ENCODE data around the gene RAB3IL1.

Gene RAB3IL1

GRCh38 chr11:61879152-61879551 is 38.2 kb downstream of the RAB3IL1 start:
- DNase-seq (ENCODE audit: low read depth): no peak
- Histone ChIP-seq H3K9ac (ENCODE audit: low read length) (no peak overlapping the region), H3K27me3 (replicated peaks; ENCODE audit: control insufficient read depth, insufficient read depth, low read length) (no peaks in the 10 kb centered on the region), H3K36me3 (ENCODE audit: control insufficient read depth, insufficient read depth, low read length, severe bottlenecking) (peaks cover 67% of the 10 kb centered on the region), H3K4me3 (ENCODE audit: low read length) (no peak overlapping the region), H3K4me1 (ENCODE audit: control insufficient read depth, insufficient read depth, low read length) (peaks cover 26% of the 10 kb centered on the region), H3K9me3 (ENCODE audit: control insufficient read depth, low read length) (no peaks in the 10 kb centered on the region)

GRCh38 chr11:61875698-61876097 is 41.7 kb downstream of the RAB3IL1 start:
- Histone ChIP-seq H3K9me3 (ENCODE audit: control insufficient read depth, low read length) (no peaks in the 10 kb centered on the region), H3K4me1 (ENCODE audit: control insufficient read depth, insufficient read depth, low read length) (peaks cover 26% of the 10 kb centered on the region), H3K36me3 (ENCODE audit: control insufficient read depth, insufficient read depth, low read length, severe bottlenecking) (peaks cover 69% of the 10 kb centered on the region), H3K9ac (ENCODE audit: low read length) (no peak overlapping the region), H3K27me3 (replicated peaks; ENCODE audit: control insufficient read depth, insufficient read depth, low read length) (no peaks in the 10 kb centered on the region), H3K4me3 (ENCODE audit: low read length) (no peak overlapping the region)
- DNase-seq (ENCODE audit: low read depth): no peak

GRCh38 chr11:61874853-61875252 is 42.5 kb downstream of the RAB3IL1 start:
- DNase-seq (ENCODE audit: low read depth): no peak
- Histone ChIP-seq H3K9me3 (ENCODE audit: control insufficient read depth, low read length) (no peaks in the 10 kb centered on the region), H3K4me3 (ENCODE audit: low read length) (no peak overlapping the region), H3K36me3 (ENCODE audit: control insufficient read depth, insufficient read depth, low read length, severe bottlenecking) (peaks cover 66% of the 10 kb centered on the region), H3K4me1 (ENCODE audit: control insufficient read depth, insufficient read depth, low read length) (peaks cover 27% of the 10 kb centered on the region), H3K9ac (ENCODE audit: low read length) (no peak overlapping the region), H3K27me3 (replicated peaks; ENCODE audit: control insufficient read depth, insufficient read depth, low read length) (no peaks in the 10 kb centered on the region)

GRCh38 chr11:61874377-61874809 is 43.0 kb downstream of the RAB3IL1 start:
- Histone ChIP-seq H3K36me3 (ENCODE audit: control insufficient read depth, insufficient read depth, low read length, severe bottlenecking) (peaks cover 61% of the 10 kb centered on the region), H3K9me3 (ENCODE audit: control insufficient read depth, low read length) (no peaks in the 10 kb centered on the region), H3K9ac (ENCODE audit: low read length) (no peak overlapping the region), H3K27me3 (replicated peaks; ENCODE audit: control insufficient read depth, insufficient read depth, low read length) (no peaks in the 10 kb centered on the region), H3K4me1 (ENCODE audit: control insufficient read depth, insufficient read depth, low read length) (peaks cover 25% of the 10 kb centered on the region), H3K4me3 (ENCODE audit: low read length) (no peak overlapping the region)
- DNase-seq (ENCODE audit: low read depth): no peak

GRCh38 chr11:61873588-61874376 is 43.6 kb downstream of the RAB3IL1 start:
- no peaks in the 10 kb centered on the region for H3K9me3 ChIP-seq (ENCODE audit: control insufficient read depth, low read length)
- H3K36me3 ChIP-seq (ENCODE audit: control insufficient read depth, insufficient read depth, low read length, severe bottlenecking): peaks cover 55% of the 10 kb centered on the region
- DNase-seq (ENCODE audit: low read depth): no peak
- H3K4me1 ChIP-seq (ENCODE audit: control insufficient read depth, insufficient read depth, low read length): peaks cover 25% of the 10 kb centered on the region
- H3K9ac ChIP-seq (ENCODE audit: low read length): no peak overlapping the region
- H3K27me3 ChIP-seq (replicated peaks; ENCODE audit: control insufficient read depth, insufficient read depth, low read length): no peaks in the 10 kb centered on the region
- no peak overlapping the region for H3K4me3 ChIP-seq (ENCODE audit: low read length)

GRCh38 chr11:61872935-61873565 is 44.3 kb downstream of the RAB3IL1 start:
- Histone ChIP-seq H3K4me3 (ENCODE audit: low read length) (no peak overlapping the region), H3K36me3 (ENCODE audit: control insufficient read depth, insufficient read depth, low read length, severe bottlenecking) (peaks cover 48% of the 10 kb centered on the region), H3K4me1 (ENCODE audit: control insufficient read depth, insufficient read depth, low read length) (peaks cover 25% of the 10 kb centered on the region), H3K9me3 (ENCODE audit: control insufficient read depth, low read length) (no peaks in the 10 kb centered on the region), H3K27me3 (replicated peaks; ENCODE audit: control insufficient read depth, insufficient read depth, low read length) (no peaks in the 10 kb centered on the region), H3K9ac (ENCODE audit: low read length) (no peak overlapping the region)
- no peak for DNase-seq (ENCODE audit: low read depth)

- peak; percentile 93 for DNase-seq (ENCODE audit: low read depth)
- Histone ChIP-seq H3K27me3 (replicated peaks; ENCODE audit: control insufficient read depth, insufficient read depth, low read length) (no peaks in the 10 kb centered on the region), H3K9me3 (ENCODE audit: control insufficient read depth, low read length) (no peaks in the 10 kb centered on the region), H3K4me3 (ENCODE audit: low read length) (peak overlapping the region; percentile 59), H3K36me3 (ENCODE audit: control insufficient read depth, insufficient read depth, low read length, severe bottlenecking) (peaks cover 36% of the 10 kb centered on the region), H3K9ac (ENCODE audit: low read length) (peak overlapping the region; percentile 81), H3K4me1 (ENCODE audit: control insufficient read depth, insufficient read depth, low read length) (peaks cover 25% of the 10 kb centered on the region)
Observed at GRCh38 chr11:61871158-61871597, 46.2 kb downstream of the RAB3IL1 start.

GRCh38 chr11:61870541-61871031 is 46.8 kb downstream of the RAB3IL1 start:
- Histone ChIP-seq H3K4me3 (ENCODE audit: low read length) (peak overlapping the region; percentile 59), H3K4me1 (ENCODE audit: control insufficient read depth, insufficient read depth, low read length) (peaks cover 25% of the 10 kb centered on the region), H3K9ac (ENCODE audit: low read length) (peak overlapping the region; percentile 81), H3K27me3 (replicated peaks; ENCODE audit: control insufficient read depth, insufficient read depth, low read length) (no peaks in the 10 kb centered on the region), H3K9me3 (ENCODE audit: control insufficient read depth, low read length) (no peaks in the 10 kb centered on the region), H3K36me3 (ENCODE audit: control insufficient read depth, insufficient read depth, low read length, severe bottlenecking) (peaks cover 39% of the 10 kb centered on the region)
- DNase-seq (ENCODE audit: low read depth): peak; percentile 22

- DNase-seq (ENCODE audit: low read depth): no peak
- peaks cover 41% of the 10 kb centered on the region for H3K36me3 ChIP-seq (ENCODE audit: control insufficient read depth, insufficient read depth, low read length, severe bottlenecking)
Observed at GRCh38 chr11:61869708-61870451, 47.5 kb downstream of the RAB3IL1 start.

GRCh38 chr11:61869429-61869707 is 48.0 kb downstream of the RAB3IL1 start:
- Histone ChIP-seq H3K4me1 (ENCODE audit: control insufficient read depth, insufficient read depth, low read length) (peaks cover 24% of the 10 kb centered on the region), H3K4me3 (ENCODE audit: low read length) (no peak overlapping the region), H3K9me3 (ENCODE audit: control insufficient read depth, low read length) (no peaks in the 10 kb centered on the region), H3K36me3 (ENCODE audit: control insufficient read depth, insufficient read depth, low read length, severe bottlenecking) (peaks cover 41% of the 10 kb centered on the region), H3K27me3 (replicated peaks; ENCODE audit: control insufficient read depth, insufficient read depth, low read length) (no peaks in the 10 kb centered on the region), H3K9ac (ENCODE audit: low read length) (no peak overlapping the region)
- DNase-seq (ENCODE audit: low read depth): no peak

More at GRCh38 chr11:61869708-61870451, 47.5 kb downstream of the RAB3IL1 start:
- Histone ChIP-seq H3K9me3 (ENCODE audit: control insufficient read depth, low read length) (no peaks in the 10 kb centered on the region), H3K9ac (ENCODE audit: low read length) (no peak overlapping the region), H3K4me3 (ENCODE audit: low read length) (no peak overlapping the region), H3K27me3 (replicated peaks; ENCODE audit: control insufficient read depth, insufficient read depth, low read length) (no peaks in the 10 kb centered on the region), H3K4me1 (ENCODE audit: control insufficient read depth, insufficient read depth, low read length) (peaks cover 25% of the 10 kb centered on the region)
